B cell (primary cell): Measurements from ENCODE around the gene PPP2R5E.

Experiments
- CTCF ChIP-seq: fragments of 200-600 bp; IDR thresholded peaks from one replicate; pipeline ENCODE4 v1.8.0; 2022; ENCODE audit warnings: antibody characterized with exemption, mild to moderate bottlenecking
- EZH2 ChIP-seq: IDR thresholded peaks from 2 replicates; pipeline ENCODE4 v1.6.1; 2012; ENCODE audit warnings: borderline replicate concordance, low read depth, mild to moderate bottlenecking, moderate library complexity, low read length; ENCODE audit not compliant: insufficient read depth, poor library complexity, severe bottlenecking

- TF ChIP-seq CTCF (no peak), EZH2 (no peak)
These were observed 130.2 kb downstream of the PPP2R5E start for GRCh38 chr14:63413009-63413408.
